OCI-LY3 (cell line): Measurements from ENCODE around the gene CAP2.

Experiments
- CTCF ChIP-seq: fragments of 200-600, 300-600 bp; sonication (generic); IDR thresholded peaks from 2 replicates; pipeline ENCODE4 v1.5.1; 2014; ENCODE audit warnings: antibody characterized with exemption, low read length, low read depth
- EZH2phosphoT487 ChIP-seq: fragments of 200-600 bp; shearing (Covaris generic); IDR thresholded peaks from 2 replicates; pipeline ENCODE4 v1.6.1; 2018; ENCODE audit warnings: antibody characterized with exemption, mixed run types, low read depth

GRCh38 chr6:17596085-17596484 lies 202.7 kb downstream of the CAP2 start:
- TF ChIP-seq CTCF, result no peak
- TF ChIP-seq EZH2phosphoT487, result no peak
